NB4 (cell line): ENCODE measurements around the gene GRM8.

ENCODE experiments used
- CTCF ChIP-seq: IDR thresholded peaks from one replicate; pipeline ENCODE4 v1.5.1; 2012; ENCODE audit warnings: low read depth, low read length
- MAX ChIP-seq: IDR thresholded peaks from 2 replicates; pipeline ENCODE4 v1.6.1; 2011; ENCODE audit warnings: low read depth, low read length

- no peak for TF ChIP-seq MAX
- no peak for TF ChIP-seq CTCF
Observed at GRCh38 chr7:126637538-126637937, 615.2 kb downstream of the GRM8 start.
